Stomach (tissue), 9 donors: Measurements from ENCODE around the gene ADAM12. TPM values are rescaled to one million over a fixed set of nuclear protein-coding genes. Genes with fewer than 3 reads are reported as not detected.

Experiments
- DNase-seq, 2 donors: peaks; one replicate each; pipeline versions ENCODE4 v3.0.0 to v3.0.0-alpha.2; 2013 to 2019
- H3K27ac ChIP-seq, 5 donors: fragments of 200-600 bp in 4 of 5; sonication (generic) in 4 of 5; one replicate each; pipeline ENCODE4 v1.5.1; 2013 to 2019; ENCODE audit warnings: mild to moderate bottlenecking in 1 of 5, moderate library complexity in 1 of 5
- H3K27me3 ChIP-seq, 3 donors: fragments of 200-600 bp; sonication (generic); one replicate each; pipeline ENCODE4 v1.5.1; 2017 to 2019; ENCODE audit warnings: mixed run types in 1 of 3
- H3K36me3 ChIP-seq, 4 donors: fragments of 200-600 bp; sonication (generic); 1 replicate in 3 of 4; 2 replicates in 1 of 4; pipeline ENCODE4 v1.5.1; 2016 to 2019
- H3K4me1 ChIP-seq, 4 donors: fragments of 200-600 bp; sonication (generic); one replicate each; pipeline ENCODE4 v1.5.1; 2016 to 2019
- H3K4me3 ChIP-seq, 4 donors: fragments of 200-600 bp; sonication (generic) in 3 of 4; one replicate each; pipeline ENCODE4 v1.5.1; 2016 to 2019; ENCODE audit warnings: mild to moderate bottlenecking in 1 of 4
- H3K9me3 ChIP-seq, 4 donors: fragments of 200-600 bp; sonication (generic); one replicate each; pipeline ENCODE4 v1.5.1; 2016 to 2019
- EP300 ChIP-seq: sonication (generic); formaldehyde crosslinking; IDR thresholded peaks from one replicate; pipeline ENCODE4 v1.6.1; 2017; ENCODE audit warnings: antibody characterized with exemption
- POLR2A ChIP-seq, 4 donors: fragments of 450-650 bp; IDR thresholded peaks; one replicate each; pipeline ENCODE4 v1.6.1; 2016; ENCODE audit warnings: antibody characterized with exemption in 4 of 4, control low read depth in 2 of 4, mild to moderate bottlenecking in 1 of 4, moderate library complexity in 1 of 4
- POLR2AphosphoS5 ChIP-seq, 3 donors: sonication (generic); formaldehyde crosslinking; IDR thresholded peaks; one replicate each; pipeline ENCODE4 v1.6.1; 2016; ENCODE audit warnings: antibody characterized with exemption in 3 of 3
- WGBS, 5 donors: extraction: QIAGEN DNeasy Blood & Tissue Kit in 3 of 5; methylation state at CpG; one replicate each; pipeline versions ENCODE4 v1.1.5 to v1.1.7; 2013 to 2018; 5-methylcytosine and 5-hydroxymethylcytosine counted together
- intact Hi-C: fragments of 100-400 bp; cut with DNase I; formaldehyde crosslinking; loops from one replicate; pipeline ENCODE4 v1.15.1; 2023; ENCODE audit warnings: low total_unique reads
- polyA plus RNA-seq, 3 donors: library from polyadenylated mRNA; stranded (reverse); fragments of 200-250 nt; gene quantifications; one replicate each; pipeline ENCODE4 v1.2.3, GENCODE V29; 2013
- total RNA-seq, 5 donors: library from RNA; depleted of rRNA; stranded (reverse); fragments of >200 nt; gene quantifications; one replicate each; pipeline versions ENCODE4 v1.1.0 to v1.2.3, GENCODE V29; 2014 to 2016
- TF ChIP-seq, protein P1 (sequence below), 7 experiments: fragments of 450-650 bp in 4 of 7; fragments of 200-600 bp in 3 of 7; sonication (generic) in 3 of 7; IDR thresholded peaks; one replicate each; pipeline ENCODE4 v1.5.1; 2016 to 2019; ENCODE audit warnings: antibody characterized with exemption in 7 of 7, control low read depth in 2 of 7, mild to moderate bottlenecking in 1 of 7
- donor health status: healthy with polysubstance abuse.
- donor health status: Bipolar disorder and iron deficiency.
- donor health status: healthy.

ADAM12 gene
- total and polyA plus RNA-seq, 8 donors, result 0.03 to 6.4 (median 0.50) TPM; not detected in 3

DNA sequence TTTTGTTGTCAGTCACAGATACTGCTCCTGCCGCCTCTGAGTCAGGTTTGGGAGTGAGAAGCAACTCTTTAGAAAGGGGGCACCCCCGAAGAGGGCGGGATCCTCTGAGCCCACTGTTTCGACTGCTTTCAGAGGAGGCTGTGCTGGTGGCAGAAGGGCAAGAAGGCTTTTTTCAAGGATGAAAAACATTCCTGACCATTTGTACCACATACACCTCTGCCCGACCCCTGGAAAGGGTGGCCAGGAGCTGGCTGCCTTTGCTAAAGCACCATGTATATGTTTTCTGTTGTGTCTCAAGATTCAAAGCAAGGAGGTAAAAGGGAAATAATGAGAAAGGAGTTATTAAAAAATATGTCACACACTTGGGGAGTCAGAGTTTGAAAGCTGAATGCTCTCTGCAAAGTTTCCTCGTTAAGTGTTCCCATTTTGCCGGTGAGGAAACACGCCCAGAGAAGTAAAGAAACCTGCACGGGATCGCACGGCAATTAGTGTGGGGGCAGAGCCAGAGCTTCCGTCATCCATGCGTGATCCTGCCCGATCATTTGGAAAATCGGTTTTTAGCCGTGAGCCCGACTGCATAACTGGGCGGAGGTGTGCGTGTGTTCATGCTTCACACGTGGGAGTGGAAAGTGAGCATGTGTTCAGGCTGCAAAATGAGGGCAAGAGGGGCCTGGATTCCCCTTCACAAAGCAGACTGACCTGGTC is 163.2 kb downstream of the ADAM12 start:
- Histone ChIP-seq H3K27ac (no peak overlapping the region), H3K9me3 (no peaks in the 10 kb centered on the region), H3K4me1 (no peaks in the 10 kb centered on the region), H3K4me3 (no peak overlapping the region), H3K27me3 (peaks cover 0 to 18% (median 0%) of the 10 kb centered on the region in 3 donors), H3K36me3 (no peaks in the 10 kb centered on the region)
- intact Hi-C loops, result no loop called here
- TF ChIP-seq POLR2AphosphoS5 (IDR thresholded peaks at IDR 0.05) (no peak), EP300 (no peak), POLR2A (IDR thresholded peaks at IDR 0.05) (no peak)
- TF ChIP-seq, protein P1, sequence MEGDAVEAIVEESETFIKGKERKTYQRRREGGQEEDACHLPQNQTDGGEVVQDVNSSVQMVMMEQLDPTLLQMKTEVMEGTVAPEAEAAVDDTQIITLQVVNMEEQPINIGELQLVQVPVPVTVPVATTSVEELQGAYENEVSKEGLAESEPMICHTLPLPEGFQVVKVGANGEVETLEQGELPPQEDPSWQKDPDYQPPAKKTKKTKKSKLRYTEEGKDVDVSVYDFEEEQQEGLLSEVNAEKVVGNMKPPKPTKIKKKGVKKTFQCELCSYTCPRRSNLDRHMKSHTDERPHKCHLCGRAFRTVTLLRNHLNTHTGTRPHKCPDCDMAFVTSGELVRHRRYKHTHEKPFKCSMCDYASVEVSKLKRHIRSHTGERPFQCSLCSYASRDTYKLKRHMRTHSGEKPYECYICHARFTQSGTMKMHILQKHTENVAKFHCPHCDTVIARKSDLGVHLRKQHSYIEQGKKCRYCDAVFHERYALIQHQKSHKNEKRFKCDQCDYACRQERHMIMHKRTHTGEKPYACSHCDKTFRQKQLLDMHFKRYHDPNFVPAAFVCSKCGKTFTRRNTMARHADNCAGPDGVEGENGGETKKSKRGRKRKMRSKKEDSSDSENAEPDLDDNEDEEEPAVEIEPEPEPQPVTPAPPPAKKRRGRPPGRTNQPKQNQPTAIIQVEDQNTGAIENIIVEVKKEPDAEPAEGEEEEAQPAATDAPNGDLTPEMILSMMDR (IDR thresholded peaks at IDR 0.05), result no peak
- whole genome bisulfite sequencing, 5 donors, result 73 to 77% (median 75%) methylated on average over 20 of the region's 20 CpGs
- no peak for DNase-seq

DNA sequence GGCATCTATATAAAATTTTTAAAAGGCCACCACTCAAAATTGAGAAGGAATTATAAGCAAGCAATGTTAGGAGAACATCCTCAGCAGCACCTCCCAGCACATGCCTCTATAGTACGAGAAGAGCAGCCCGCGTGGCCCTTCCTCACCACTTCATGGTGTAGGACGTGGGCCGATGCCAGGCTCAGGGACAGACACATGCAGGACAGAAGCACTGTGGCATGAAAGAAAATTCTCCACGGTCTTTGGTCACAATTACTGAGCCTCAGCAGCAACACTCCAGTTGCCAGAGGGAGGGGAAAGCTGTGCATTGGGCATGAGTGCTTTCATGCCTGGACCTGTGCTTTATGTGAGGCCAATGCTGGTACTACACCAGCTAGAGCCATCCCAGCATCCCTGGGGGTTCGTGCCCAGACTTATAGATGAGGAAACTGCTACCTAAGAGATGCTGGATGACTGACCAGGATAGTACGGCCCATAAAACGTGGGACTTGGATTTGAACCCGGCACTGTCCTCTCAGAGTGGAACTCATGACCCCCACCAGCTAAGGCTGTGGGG is 164.7 kb downstream of the ADAM12 start:
- Histone ChIP-seq H3K9me3 (no peaks in the 10 kb centered on the region), H3K4me3 (no peak overlapping the region), H3K27me3 (peaks cover 0 to 18% (median 0%) of the 10 kb centered on the region in 3 donors), H3K27ac (no peak overlapping the region), H3K4me1 (no peaks in the 10 kb centered on the region), H3K36me3 (no peaks in the 10 kb centered on the region)
- intact Hi-C loops, result no loop called here
- 83 to 89% (median 86%) methylated on average over 7 to 10 of the region's 10 CpGs for WGBS, 5 donors
- TF ChIP-seq POLR2A (IDR thresholded peaks at IDR 0.05) (no peak), POLR2AphosphoS5 (IDR thresholded peaks at IDR 0.05) (no peak), EP300 (no peak)
- TF ChIP-seq, protein P1 (IDR thresholded peaks at IDR 0.05), result no peak
- no peak for DNase-seq

DNA sequence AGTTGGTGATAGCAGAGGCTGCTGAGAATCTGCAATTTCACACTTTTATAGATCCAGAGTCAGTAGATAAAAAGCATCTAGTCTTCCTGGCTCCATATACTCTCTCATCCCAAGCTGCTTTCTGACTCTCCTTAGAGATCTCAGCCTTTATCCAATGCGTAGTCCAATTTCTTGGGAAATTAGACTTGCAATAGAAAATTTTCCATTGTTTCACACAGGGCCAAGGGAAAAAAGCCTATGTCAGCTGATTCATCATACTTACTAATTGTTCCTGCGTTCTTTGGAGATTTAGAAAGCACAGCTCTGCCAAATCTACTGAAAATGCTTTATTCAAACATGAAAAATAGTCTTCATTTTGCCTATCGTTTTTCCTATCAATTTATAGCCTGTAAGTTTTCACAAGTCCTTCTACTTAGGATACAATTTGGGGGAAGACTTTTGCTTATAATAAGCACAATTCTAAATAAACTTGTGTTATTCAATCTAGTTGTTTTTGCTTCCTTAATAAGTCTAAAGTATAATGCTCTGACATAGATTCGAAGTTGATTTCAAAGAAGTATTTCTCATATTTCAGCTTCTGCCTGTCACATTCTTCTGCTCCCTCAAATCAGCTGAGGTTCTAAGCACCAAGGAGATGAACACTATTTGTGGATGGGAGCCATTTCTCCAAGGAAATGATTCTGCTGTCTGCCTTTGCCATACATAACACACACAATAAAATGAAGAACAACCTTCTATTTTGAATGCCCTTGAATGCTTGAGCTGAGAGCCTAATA is 165.4 kb downstream of the ADAM12 start:
- TF ChIP-seq, protein P1 (IDR thresholded peaks at IDR 0.05), result no peak
- no peaks in the 10 kb centered on the region for H3K4me1 ChIP-seq
- peak in 1 of 2 donors; percentile 52 for DNase-seq
- H3K27me3 ChIP-seq, result peaks cover 0 to 18% (median 0%) of the 10 kb centered on the region in 3 donors
- no peak overlapping the region for H3K4me3 ChIP-seq
- H3K36me3 ChIP-seq, result no peaks in the 10 kb centered on the region
- H3K27ac ChIP-seq, result no peak overlapping the region
- WGBS, 5 donors, result 51 to 77% (median 64%) methylated on average over 4 of the region's 4 CpGs
- intact Hi-C loops, result no loop called here
- no peaks in the 10 kb centered on the region for H3K9me3 ChIP-seq

DNA sequence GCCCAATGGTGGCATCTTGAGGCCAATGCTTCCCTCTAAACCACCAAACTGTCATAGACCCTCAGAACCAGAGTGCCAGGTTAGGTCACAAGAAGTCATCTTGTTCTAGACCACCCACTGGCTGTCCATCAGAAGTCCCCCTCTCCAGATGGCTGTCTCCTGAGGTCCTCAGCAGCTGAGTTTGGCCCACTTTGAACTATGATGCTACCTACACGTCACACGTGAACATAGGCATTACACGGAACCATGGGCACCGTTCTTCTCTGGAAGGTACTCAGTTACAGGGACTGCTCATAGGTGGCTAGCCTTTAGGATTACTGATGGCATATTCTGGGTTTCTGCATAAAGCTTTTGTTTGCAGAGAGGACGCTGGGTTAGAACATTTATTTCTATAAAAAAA is 166.4 kb downstream of the ADAM12 start:
- Histone ChIP-seq H3K9me3 (no peaks in the 10 kb centered on the region), H3K36me3 (no peaks in the 10 kb centered on the region), H3K4me1 (no peaks in the 10 kb centered on the region), H3K4me3 (no peak overlapping the region), H3K27ac (no peak overlapping the region), H3K27me3 (peaks cover 0 to 18% (median 0%) of the 10 kb centered on the region in 3 donors)
- DNase-seq, result no peak
- TF ChIP-seq, protein P1 (IDR thresholded peaks at IDR 0.05), result no peak
- TF ChIP-seq POLR2AphosphoS5 (IDR thresholded peaks at IDR 0.05) (no peak), POLR2A (IDR thresholded peaks at IDR 0.05) (no peak), EP300 (no peak)
- intact Hi-C loops, result no loop called here
- WGBS, 5 donors, result 91 to 96% (median 92%) methylated on average over 5 of the region's 5 CpGs
